Panc1 (cell line): ENCODE data around the gene MB21D2. TPM values are rescaled to one million over a fixed set of nuclear protein-coding genes. Genes with fewer than 3 reads are reported as not detected.
A peak's percentile ranks its signal among the peaks of the same experiment; 100 is the strongest.

ENCODE experiments used
- ATAC-seq: fragments of 200-7000 bp; cut with Tn5 transposase; 2 replicates; pipeline ENCODE4 v1.9.1; 2020; ENCODE audit warnings: mild to moderate bottlenecking, moderate library complexity
- BruUV-seq: library from RNA; stranded (reverse); fragments of 400-500 nt; replicated peaks from 2 replicates; lab custom pipeline; 2021; lab: Mats Ljungman, UMichigan
- CTCF ChIA-PET: fragments of 300-600 bp; sonication (Branson Sonifier 250); formaldehyde crosslinking; loops from one replicate; lab custom pipeline; 2022; ENCODE audit warnings: antibody characterized with exemption; lab: Charles Lee
- POLR2A ChIA-PET: fragments of 300-600 bp; sonication (Branson Sonifier 250); formaldehyde crosslinking; loops from one replicate; lab custom pipeline; 2022; ENCODE audit warnings: antibody characterized with exemption; lab: Charles Lee
- DNase-seq: peaks from one replicate; pipeline ENCODE4 v3.0.0-alpha.2; 2010; ENCODE audit warnings: low read depth, low spot score
- H3K27ac ChIP-seq: 2 replicates; pipeline ENCODE4 v1.5.1; 2011; ENCODE audit warnings: mild to moderate bottlenecking, low read length, inconsistent platforms
- H3K27me3 ChIP-seq: fragments of 200-500 bp; sonication (Bioruptor generic); 2 replicates; pipeline ENCODE4 v1.6.0; 2014; ENCODE audit warnings: low read length, inconsistent platforms; ENCODE audit not compliant: control insufficient read depth, insufficient read depth
- H3K36me3 ChIP-seq: fragments of 200-500 bp; sonication (Bioruptor generic); 2 replicates; pipeline ENCODE4 v1.5.1; 2014; ENCODE audit warnings: inconsistent platforms, mild to moderate bottlenecking, low read length, moderate library complexity; ENCODE audit not compliant: control insufficient read depth, insufficient read depth
- H3K4me1 ChIP-seq: 2 replicates; pipeline ENCODE4 v1.5.1; 2011; ENCODE audit warnings: inconsistent platforms, mild to moderate bottlenecking, low read length, moderate library complexity; ENCODE audit not compliant: control insufficient read depth, insufficient read depth
- H3K4me3 ChIP-seq, 2 experiments: 2 replicates each; pipeline ENCODE4 v1.5.1; 2011 to 2012; ENCODE audit warnings: low read depth in 2 of 2, low read length in 2 of 2, mild to moderate bottlenecking in 2 of 2, inconsistent platforms in 1 of 2, moderate library complexity in 1 of 2
- H3K9me3 ChIP-seq: fragments of 200-500 bp; sonication (Bioruptor generic); 2 replicates; pipeline ENCODE4 v1.5.1; 2014; ENCODE audit warnings: low read depth, mild to moderate bottlenecking, inconsistent platforms, low read length, moderate library complexity; ENCODE audit not compliant: control insufficient read depth, insufficient read depth
- POLR2AphosphoS5 ChIP-seq: IDR thresholded peaks from 2 replicates; pipeline ENCODE4 v1.6.1; 2012; ENCODE audit warnings: mild to moderate bottlenecking, low read depth, low read length, moderate library complexity
- SIN3A ChIP-seq: IDR thresholded peaks from 2 replicates; pipeline ENCODE4 v1.6.1; 2012; ENCODE audit warnings: low read depth, mild to moderate bottlenecking, low read length, moderate library complexity, borderline replicate concordance; ENCODE audit not compliant: insufficient read depth
- TCF7L2 ChIP-seq: IDR thresholded peaks from 2 replicates; pipeline ENCODE4 v1.6.1; 2011; ENCODE audit warnings: mild to moderate bottlenecking, low read depth, low read length, inconsistent platforms
- in situ Hi-C: cut with HindIII; loops from 2 replicates; pipeline ENCODE4 v1.10.0; 2016; ENCODE audit warnings: low sequenced_read_pairs, low pct_unique_long_range_greater_than_20kb
- intact Hi-C: fragments of 100-400 bp; cut with micrococcal nuclease; formaldehyde crosslinking; loops from one replicate; pipeline ENCODE4 v1.10.0; 2022; ENCODE audit not compliant: unreplicated experiment
- total RNA-seq: library from RNA; stranded (reverse); gene quantifications from one replicate; pipeline ENCODE4 v1.2.1, GENCODE V29; 2021; ENCODE audit not compliant: unreplicated experiment
- TF ChIP-seq, protein P1 (sequence below): fragments of 450-650 bp; IDR thresholded peaks from 2 replicates; pipeline ENCODE4 v1.5.1; 2017; ENCODE audit warnings: mild to moderate bottlenecking
- TF ChIP-seq, protein P2 (sequence below), 2 experiments: IDR thresholded peaks; 2 replicates each; pipeline ENCODE4 v1.6.1; 2011 to 2012; ENCODE audit warnings: low read depth in 2 of 2, control low read depth in 1 of 2, low read length in 1 of 2, mild to moderate bottlenecking in 1 of 2, moderate library complexity in 1 of 2; ENCODE audit not compliant: insufficient read depth in 1 of 2

Gene MB21D2
- total RNA-seq, 1 experiment from 2014 or later: 7.8 TPM

DNA sequence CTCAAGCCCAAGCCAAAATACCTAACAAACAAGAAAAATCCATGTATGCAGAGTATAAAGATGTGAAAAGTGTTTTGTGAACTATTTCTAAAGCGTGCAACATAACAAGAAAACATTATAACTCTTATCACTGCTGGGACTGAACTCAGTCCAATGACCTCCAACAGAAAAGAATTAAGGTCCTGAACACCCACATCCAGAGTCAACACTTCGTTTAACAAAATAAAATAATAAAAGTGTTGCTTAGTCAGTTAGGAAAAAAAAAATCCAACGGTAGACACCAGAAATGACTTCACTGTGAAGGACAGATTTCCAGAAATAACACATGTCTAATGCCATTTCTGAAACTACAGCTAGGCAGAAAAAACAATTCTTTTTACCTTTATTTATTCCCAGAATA lies 28.0 kb downstream of the MB21D2 start:
- BruUV-seq: no TSS peak
- in situ Hi-C loops: no loop called here
- Histone ChIP-seq H3K4me3 (no peak overlapping the region), H3K27me3 (no peaks in the 10 kb centered on the region), H3K27ac (peak overlapping the region; percentile 80), H3K9me3 (no peaks in the 10 kb centered on the region), H3K4me1 (peaks cover 87% of the 10 kb centered on the region), H3K36me3 (no peaks in the 10 kb centered on the region)
- no peak for DNase-seq
- ChIA-PET CTCF (interaction anchor here (1.9 kb wide), 1 partner anchor 28 kb away, joined by 7 read pairs; the partner anchor contains the start of gene MB21D2), POLR2A (no interaction called here)
- TF ChIP-seq TCF7L2: no peak
- TF ChIP-seq, protein P1, sequence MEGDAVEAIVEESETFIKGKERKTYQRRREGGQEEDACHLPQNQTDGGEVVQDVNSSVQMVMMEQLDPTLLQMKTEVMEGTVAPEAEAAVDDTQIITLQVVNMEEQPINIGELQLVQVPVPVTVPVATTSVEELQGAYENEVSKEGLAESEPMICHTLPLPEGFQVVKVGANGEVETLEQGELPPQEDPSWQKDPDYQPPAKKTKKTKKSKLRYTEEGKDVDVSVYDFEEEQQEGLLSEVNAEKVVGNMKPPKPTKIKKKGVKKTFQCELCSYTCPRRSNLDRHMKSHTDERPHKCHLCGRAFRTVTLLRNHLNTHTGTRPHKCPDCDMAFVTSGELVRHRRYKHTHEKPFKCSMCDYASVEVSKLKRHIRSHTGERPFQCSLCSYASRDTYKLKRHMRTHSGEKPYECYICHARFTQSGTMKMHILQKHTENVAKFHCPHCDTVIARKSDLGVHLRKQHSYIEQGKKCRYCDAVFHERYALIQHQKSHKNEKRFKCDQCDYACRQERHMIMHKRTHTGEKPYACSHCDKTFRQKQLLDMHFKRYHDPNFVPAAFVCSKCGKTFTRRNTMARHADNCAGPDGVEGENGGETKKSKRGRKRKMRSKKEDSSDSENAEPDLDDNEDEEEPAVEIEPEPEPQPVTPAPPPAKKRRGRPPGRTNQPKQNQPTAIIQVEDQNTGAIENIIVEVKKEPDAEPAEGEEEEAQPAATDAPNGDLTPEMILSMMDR: no peak
- TF ChIP-seq SIN3A: no peak
- TF ChIP-seq POLR2AphosphoS5: no peak
- ATAC-seq: no peak
- intact Hi-C loops: loop anchor here (2.0 to 5.0 kb wide), 3 partner anchors 27 to 73 kb away; partner anchors contain the start of gene MB21D2

DNA sequence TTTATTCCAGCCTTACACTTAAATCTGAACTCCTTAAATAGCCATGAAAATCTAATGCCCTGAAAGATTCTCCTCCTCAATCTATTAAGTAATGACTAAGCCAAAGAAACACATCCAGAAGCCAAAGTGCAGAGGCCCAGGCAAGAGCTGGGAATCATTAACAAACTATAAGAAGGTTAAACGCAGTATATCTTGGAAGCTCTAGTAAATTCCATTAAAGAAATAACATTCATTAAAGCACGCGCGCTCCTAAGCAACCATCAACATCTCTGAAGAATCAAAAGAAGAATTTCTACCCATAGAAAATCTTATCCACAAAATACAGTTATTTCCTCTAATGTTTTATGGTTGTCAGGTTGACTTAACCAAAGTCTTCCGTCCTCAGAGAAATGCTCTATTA lies 29.5 kb downstream of the MB21D2 start:
- POLR2A ChIA-PET: interaction anchor here (0.8 kb wide), 1 partner anchor 30 kb away, joined by 4 read pairs; the partner anchor contains the start of gene MB21D2
- no peak for ATAC-seq
- peak overlapping the region; percentile 80 for H3K27ac ChIP-seq

More for the DNA sequence above, 29.5 kb downstream of the MB21D2 start:
- TF ChIP-seq POLR2AphosphoS5: no peak
- TF ChIP-seq, protein P2, sequence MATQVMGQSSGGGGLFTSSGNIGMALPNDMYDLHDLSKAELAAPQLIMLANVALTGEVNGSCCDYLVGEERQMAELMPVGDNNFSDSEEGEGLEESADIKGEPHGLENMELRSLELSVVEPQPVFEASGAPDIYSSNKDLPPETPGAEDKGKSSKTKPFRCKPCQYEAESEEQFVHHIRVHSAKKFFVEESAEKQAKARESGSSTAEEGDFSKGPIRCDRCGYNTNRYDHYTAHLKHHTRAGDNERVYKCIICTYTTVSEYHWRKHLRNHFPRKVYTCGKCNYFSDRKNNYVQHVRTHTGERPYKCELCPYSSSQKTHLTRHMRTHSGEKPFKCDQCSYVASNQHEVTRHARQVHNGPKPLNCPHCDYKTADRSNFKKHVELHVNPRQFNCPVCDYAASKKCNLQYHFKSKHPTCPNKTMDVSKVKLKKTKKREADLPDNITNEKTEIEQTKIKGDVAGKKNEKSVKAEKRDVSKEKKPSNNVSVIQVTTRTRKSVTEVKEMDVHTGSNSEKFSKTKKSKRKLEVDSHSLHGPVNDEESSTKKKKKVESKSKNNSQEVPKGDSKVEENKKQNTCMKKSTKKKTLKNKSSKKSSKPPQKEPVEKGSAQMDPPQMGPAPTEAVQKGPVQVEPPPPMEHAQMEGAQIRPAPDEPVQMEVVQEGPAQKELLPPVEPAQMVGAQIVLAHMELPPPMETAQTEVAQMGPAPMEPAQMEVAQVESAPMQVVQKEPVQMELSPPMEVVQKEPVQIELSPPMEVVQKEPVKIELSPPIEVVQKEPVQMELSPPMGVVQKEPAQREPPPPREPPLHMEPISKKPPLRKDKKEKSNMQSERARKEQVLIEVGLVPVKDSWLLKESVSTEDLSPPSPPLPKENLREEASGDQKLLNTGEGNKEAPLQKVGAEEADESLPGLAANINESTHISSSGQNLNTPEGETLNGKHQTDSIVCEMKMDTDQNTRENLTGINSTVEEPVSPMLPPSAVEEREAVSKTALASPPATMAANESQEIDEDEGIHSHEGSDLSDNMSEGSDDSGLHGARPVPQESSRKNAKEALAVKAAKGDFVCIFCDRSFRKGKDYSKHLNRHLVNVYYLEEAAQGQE (IDR thresholded peaks at IDR 0.05; ENCODE audit: insufficient read depth in 1 of 2, low read depth in 2 of 2, low read length in 1 of 2): no peak
- TF ChIP-seq, protein P1: no peak
- no peak for TF ChIP-seq SIN3A
- no peak for TF ChIP-seq TCF7L2
- no TSS peak for BruUV-seq
- no peak for DNase-seq
- CTCF ChIA-PET: interaction anchor here (0.5 to 1.9 kb wide), 7 partner anchors 11 to 606 kb away, joined by 3 to 12 read pairs (median 4); partner anchors contain the start of gene MB21D2
- in situ Hi-C loops (no loop called here), intact Hi-C loops (loop anchor here (2.0 to 5.0 kb wide), 3 partner anchors 29 to 71 kb away; partner anchors contain the start of gene MB21D2)
- Histone ChIP-seq H3K9me3 (no peaks in the 10 kb centered on the region), H3K27me3 (no peaks in the 10 kb centered on the region), H3K4me3 (peak overlapping the region in 1 of 2 experiments; percentile 37; a peak in 2 of 4 replicates), H3K4me1 (peaks cover 92% of the 10 kb centered on the region), H3K36me3 (no peaks in the 10 kb centered on the region)
